ENCODE measurements around the gene CLBA1. TPM values are rescaled to one million over a fixed set of nuclear protein-coding genes. Genes with fewer than 3 reads are reported as not detected.

CLBA1 gene
- total RNA-seq, 3 donors from 2014 or later, result 6.0 to 8.4 (median 6.9) TPM

DNA sequence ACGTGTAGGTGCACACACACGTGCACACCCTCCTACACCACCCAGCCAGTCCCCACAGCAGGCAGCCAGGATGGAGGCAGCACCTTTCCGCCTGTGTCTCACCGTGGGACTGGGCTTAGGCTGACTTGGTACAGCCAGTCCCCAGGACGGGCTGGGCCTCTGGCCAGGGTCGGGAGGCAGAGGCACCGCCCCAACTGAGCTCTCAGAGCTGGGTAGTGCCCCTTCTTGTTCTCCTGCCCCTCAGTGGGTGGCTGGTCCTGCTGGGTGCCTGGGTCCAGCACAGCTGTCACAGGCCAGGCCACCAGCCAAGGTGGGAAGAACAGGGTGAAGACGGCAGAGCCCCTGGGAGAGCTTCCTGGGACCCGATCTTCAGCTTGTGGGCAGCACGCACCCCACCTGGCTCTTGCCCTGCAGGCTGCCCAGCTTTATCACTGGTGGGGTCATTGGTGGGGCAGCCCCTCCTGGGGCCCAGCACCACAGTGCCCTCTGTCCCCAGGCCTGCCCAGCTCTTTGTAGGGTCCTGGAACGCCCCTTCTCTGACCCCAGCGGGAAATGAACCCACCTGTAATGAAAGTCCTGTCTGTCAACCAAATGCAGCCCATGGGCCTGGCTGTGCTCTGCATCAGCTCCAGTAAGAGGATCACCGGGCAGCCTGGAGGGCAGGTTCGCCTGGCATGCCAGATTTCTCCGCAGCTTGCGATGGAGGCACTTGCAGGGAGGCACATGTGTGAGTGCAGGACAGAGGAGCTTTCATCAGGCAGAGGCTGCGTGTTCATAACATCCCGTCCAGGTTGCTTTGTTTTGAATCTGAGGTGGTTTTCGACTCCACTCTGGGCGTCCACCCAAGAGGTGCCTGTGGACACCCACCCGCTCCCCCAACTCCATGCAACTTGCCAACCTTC is 20.6 kb downstream of the CLBA1 start:
- H3K4me3 ChIP-seq, result no peak overlapping the region
- DNase-seq (no peak), ATAC-seq (peak; percentile 32)
- no peaks in the 10 kb centered on the region for H3K9me3 ChIP-seq
- TF ChIP-seq, protein P1, sequence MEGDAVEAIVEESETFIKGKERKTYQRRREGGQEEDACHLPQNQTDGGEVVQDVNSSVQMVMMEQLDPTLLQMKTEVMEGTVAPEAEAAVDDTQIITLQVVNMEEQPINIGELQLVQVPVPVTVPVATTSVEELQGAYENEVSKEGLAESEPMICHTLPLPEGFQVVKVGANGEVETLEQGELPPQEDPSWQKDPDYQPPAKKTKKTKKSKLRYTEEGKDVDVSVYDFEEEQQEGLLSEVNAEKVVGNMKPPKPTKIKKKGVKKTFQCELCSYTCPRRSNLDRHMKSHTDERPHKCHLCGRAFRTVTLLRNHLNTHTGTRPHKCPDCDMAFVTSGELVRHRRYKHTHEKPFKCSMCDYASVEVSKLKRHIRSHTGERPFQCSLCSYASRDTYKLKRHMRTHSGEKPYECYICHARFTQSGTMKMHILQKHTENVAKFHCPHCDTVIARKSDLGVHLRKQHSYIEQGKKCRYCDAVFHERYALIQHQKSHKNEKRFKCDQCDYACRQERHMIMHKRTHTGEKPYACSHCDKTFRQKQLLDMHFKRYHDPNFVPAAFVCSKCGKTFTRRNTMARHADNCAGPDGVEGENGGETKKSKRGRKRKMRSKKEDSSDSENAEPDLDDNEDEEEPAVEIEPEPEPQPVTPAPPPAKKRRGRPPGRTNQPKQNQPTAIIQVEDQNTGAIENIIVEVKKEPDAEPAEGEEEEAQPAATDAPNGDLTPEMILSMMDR (IDR thresholded peaks at IDR 0.05), result no peak
- no peaks in the 10 kb centered on the region for H3K36me3 ChIP-seq (ENCODE audit: low read depth)
- intact Hi-C loops (cut with DNase I, micrococcal nuclease), result no loop called here
- no peaks in the 10 kb centered on the region for H3K4me1 ChIP-seq (ENCODE audit: low read depth)

DNA sequence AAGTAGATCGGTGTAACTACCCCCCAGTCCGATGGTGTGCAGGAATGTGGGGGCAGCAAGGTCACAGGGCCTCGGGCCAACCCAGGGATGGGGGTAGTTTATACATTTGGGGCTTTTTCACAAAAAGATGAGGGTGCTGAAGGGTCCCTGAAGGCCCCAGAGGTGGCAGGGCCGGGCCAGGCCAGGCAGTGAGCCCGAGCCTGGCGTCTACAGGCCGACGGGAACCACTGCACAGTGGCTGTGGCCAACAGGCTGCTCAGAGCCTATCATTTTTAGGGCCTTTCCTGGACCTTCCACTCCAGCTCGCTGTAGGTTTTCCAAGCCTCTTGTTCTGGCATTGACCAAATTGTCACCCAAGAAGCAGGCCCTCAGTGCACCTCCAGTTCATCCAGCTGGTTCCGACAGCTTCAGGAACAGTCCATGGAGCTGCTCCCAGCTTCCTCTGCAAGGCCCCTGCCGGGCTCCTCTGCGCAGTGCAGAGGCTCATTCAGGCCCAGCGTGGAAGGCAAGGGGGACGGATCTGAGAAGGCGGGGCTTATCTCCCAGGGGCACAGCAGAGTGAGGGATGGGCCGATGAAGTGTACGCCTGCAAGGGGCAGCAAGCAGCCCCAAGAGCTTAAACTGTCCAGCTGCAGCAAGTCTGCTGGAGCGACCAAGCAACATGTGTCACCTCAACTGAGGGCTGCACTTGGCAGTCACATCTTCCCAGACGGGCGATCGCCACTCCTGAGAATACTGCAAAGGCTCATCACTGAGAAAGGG is 21.4 kb downstream of the CLBA1 start:
- intact Hi-C loops (cut with DNase I, micrococcal nuclease), result no loop called here
- no peaks in the 10 kb centered on the region for H3K9me3 ChIP-seq
- DNase-seq, result no peak
- no peaks in the 10 kb centered on the region for H3K36me3 ChIP-seq (ENCODE audit: low read depth)
- no peaks in the 10 kb centered on the region for H3K4me1 ChIP-seq (ENCODE audit: low read depth)
- TF ChIP-seq, protein P1 (IDR thresholded peaks at IDR 0.05), result no peak
- no peak overlapping the region for H3K4me3 ChIP-seq
- no peak for ATAC-seq

- ATAC-seq (no peak), DNase-seq (no peak)
- intact Hi-C loops (cut with DNase I, micrococcal nuclease), result no loop called here
- Histone ChIP-seq H3K4me1 (ENCODE audit: low read depth) (no peaks in the 10 kb centered on the region), H3K36me3 (ENCODE audit: low read depth) (no peaks in the 10 kb centered on the region), H3K9me3 (no peaks in the 10 kb centered on the region), H3K4me3 (no peak overlapping the region)
- TF ChIP-seq, protein P1 (IDR thresholded peaks at IDR 0.05), result no peak
These were observed 22.1 kb downstream of the CLBA1 start for GRCh38 chr14:105007593-105008264.

- H3K36me3 ChIP-seq (ENCODE audit: low read depth), result no peaks in the 10 kb centered on the region
- DNase-seq, result no peak
- no peak for ATAC-seq
- H3K4me3 ChIP-seq, result no peak overlapping the region
- TF ChIP-seq, protein P1 (IDR thresholded peaks at IDR 0.05), result no peak
- H3K9me3 ChIP-seq, result no peaks in the 10 kb centered on the region
- intact Hi-C loops (cut with DNase I, micrococcal nuclease), result no loop called here
- no peaks in the 10 kb centered on the region for H3K4me1 ChIP-seq (ENCODE audit: low read depth)
These were observed 24.5 kb downstream of the CLBA1 start for GRCh38 chr14:105010106-105010505.

DNA sequence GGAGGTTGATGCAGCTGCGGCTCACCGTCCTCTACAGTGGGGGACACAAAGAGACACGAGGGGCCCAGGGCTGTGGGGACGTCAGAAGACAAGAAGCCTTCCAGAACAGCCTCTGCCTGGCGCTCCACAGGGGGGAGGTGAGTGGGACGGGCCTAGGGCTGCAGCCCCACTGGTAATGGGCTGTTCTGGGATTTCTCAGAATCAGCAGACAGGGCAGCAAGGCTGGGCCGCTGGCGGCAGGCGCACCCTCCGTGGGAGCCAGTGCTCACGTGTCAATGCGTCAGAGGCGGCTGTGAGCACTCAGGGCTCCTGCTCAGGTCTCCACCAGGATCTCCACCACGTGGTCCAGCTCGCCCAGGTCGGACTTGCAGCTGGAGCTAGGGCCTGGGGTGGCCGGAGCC is 25.3 kb downstream of the CLBA1 start:
- H3K4me1 ChIP-seq (ENCODE audit: low read depth), result no peaks in the 10 kb centered on the region
- no peaks in the 10 kb centered on the region for H3K9me3 ChIP-seq
- TF ChIP-seq, protein P1 (IDR thresholded peaks at IDR 0.05), result no peak
- intact Hi-C loops (cut with DNase I, micrococcal nuclease), result no loop called here
- H3K36me3 ChIP-seq (ENCODE audit: low read depth), result no peaks in the 10 kb centered on the region
- H3K4me3 ChIP-seq, result no peak overlapping the region
- ATAC-seq (no peak), DNase-seq (peak in 1 of 3 donors; percentile 23)

Data from mucosa of descending colon (tissue), 3 donors.